Measurements from ENCODE around the gene GLCE.

GLCE gene

GRCh38 chr15:69225355-69226022, 65.1 kb downstream of the GLCE start:
- Histone ChIP-seq H3K4ac (ENCODE audit: low read length) (no peak overlapping the region), H3K18ac (ENCODE audit: low read length) (no peak overlapping the region), H3K79me1 (ENCODE audit: low read depth, low read length) (peaks cover 2% of the 10 kb centered on the region), H3K14ac (ENCODE audit: low read length) (no peak overlapping the region), H4K91ac (ENCODE audit: low read depth, low read length, poor library complexity) (no peak overlapping the region), H3K9ac (ENCODE audit: low read depth, low read length, poor library complexity) (no peak overlapping the region), H3K4me1 (ENCODE audit: control insufficient read depth in 2 of 2, insufficient read depth in 1 of 2, low read depth in 1 of 2, low read length in 2 of 2) (no peaks in the 10 kb centered on the region), H3K27ac (replicated peaks; ENCODE audit: low read length) (no peak overlapping the region), H3K4me2 (ENCODE audit: insufficient read depth, low read length, poor library complexity, severe bottlenecking) (no peak overlapping the region), H3K9me3 (replicated peaks in 1 of 2; ENCODE audit: control insufficient read depth in 2 of 2, insufficient read depth in 1 of 2, low read depth in 1 of 2, low read length in 2 of 2) (peaks cover 4 to 8% of the 10 kb centered on the region in 2 donors), H2BK5ac (ENCODE audit: low read length) (no peak overlapping the region), H3K36me3 (replicated peaks in 1 of 2; ENCODE audit: control insufficient read depth in 2 of 2, insufficient read depth in 2 of 2, low read length in 2 of 2) (no peaks in the 10 kb centered on the region), H3K27me3 (ENCODE audit: control insufficient read depth in 3 of 3, insufficient read depth in 3 of 3, low read depth in 1 of 3, low read length in 3 of 3) (no peaks in the 10 kb centered on the region), H2BK120ac (ENCODE audit: low read depth, low read length) (no peak overlapping the region), H4K8ac (ENCODE audit: low read depth, low read length) (no peak overlapping the region), H2BK12ac (ENCODE audit: low read length) (no peak overlapping the region), H3K23ac (ENCODE audit: low read depth, low read length, poor library complexity) (no peak overlapping the region), H2AFZ (ENCODE audit: low read length) (no peak overlapping the region), H3K4me3 (ENCODE audit: low read length in 2 of 2) (no peak overlapping the region), H2AK5ac (ENCODE audit: low read depth, low read length) (no peak overlapping the region), H2BK15ac (ENCODE audit: low read length) (no peak overlapping the region)
- WGBS, 2 donors (ENCODE audit: extremely low coverage in 2 of 2, insufficient read length in 2 of 2, insufficient replicate concordance in 1 of 2): no CpG with 5 or more reads among the region's 2 CpGs
- DNase-seq (ENCODE audit: low spot score): no peak

- Histone ChIP-seq H3K14ac (ENCODE audit: low read length) (no peak overlapping the region), H3K79me1 (ENCODE audit: low read depth, low read length) (peaks cover 2% of the 10 kb centered on the region), H2BK5ac (ENCODE audit: low read length) (no peak overlapping the region), H4K91ac (ENCODE audit: low read depth, low read length, poor library complexity) (no peak overlapping the region), H3K4me3 (ENCODE audit: low read length in 2 of 2) (no peak overlapping the region), H2BK12ac (ENCODE audit: low read length) (no peak overlapping the region), H3K27me3 (ENCODE audit: control insufficient read depth in 3 of 3, insufficient read depth in 3 of 3, low read depth in 1 of 3, low read length in 3 of 3) (no peaks in the 10 kb centered on the region), H2AFZ (ENCODE audit: low read length) (no peak overlapping the region), H3K4ac (ENCODE audit: low read length) (no peak overlapping the region), H2AK5ac (ENCODE audit: low read depth, low read length) (no peak overlapping the region), H3K18ac (ENCODE audit: low read length) (no peak overlapping the region), H3K4me2 (ENCODE audit: insufficient read depth, low read length, poor library complexity, severe bottlenecking) (no peak overlapping the region), H2BK120ac (ENCODE audit: low read depth, low read length) (no peak overlapping the region), H2BK15ac (ENCODE audit: low read length) (no peak overlapping the region), H3K23ac (ENCODE audit: low read depth, low read length, poor library complexity) (no peak overlapping the region), H3K36me3 (replicated peaks in 1 of 2; ENCODE audit: control insufficient read depth in 2 of 2, insufficient read depth in 2 of 2, low read length in 2 of 2) (no peaks in the 10 kb centered on the region), H3K4me1 (ENCODE audit: control insufficient read depth in 2 of 2, insufficient read depth in 1 of 2, low read depth in 1 of 2, low read length in 2 of 2) (no peaks in the 10 kb centered on the region), H3K9ac (ENCODE audit: low read depth, low read length, poor library complexity) (no peak overlapping the region), H3K9me3 (replicated peaks in 1 of 2; ENCODE audit: control insufficient read depth in 2 of 2, insufficient read depth in 1 of 2, low read depth in 1 of 2, low read length in 2 of 2) (peaks cover 4 to 8% of the 10 kb centered on the region in 2 donors), H4K8ac (ENCODE audit: low read depth, low read length) (no peak overlapping the region), H3K27ac (replicated peaks; ENCODE audit: low read length) (no peak overlapping the region)
- WGBS, 2 donors (ENCODE audit: extremely low coverage in 2 of 2, insufficient read length in 2 of 2, insufficient replicate concordance in 1 of 2): no CpG with 5 or more reads among the region's 3 CpGs
- no peak for DNase-seq (ENCODE audit: low spot score)
Observed at GRCh38 chr15:69226023-69226355, 65.6 kb downstream of the GLCE start.

- no peak overlapping the region for H3K18ac ChIP-seq (ENCODE audit: low read length)
- no peak overlapping the region for H4K8ac ChIP-seq (ENCODE audit: low read depth, low read length)
Observed at GRCh38 chr15:69232144-69232543, 71.7 kb downstream of the GLCE start.

GRCh38 chr15:69232765-69233164, 72.3 kb downstream of the GLCE start:
- Histone ChIP-seq H3K4ac (ENCODE audit: low read length) (no peak overlapping the region), H2AK5ac (ENCODE audit: low read depth, low read length) (no peak overlapping the region), H4K91ac (ENCODE audit: low read depth, low read length, poor library complexity) (no peak overlapping the region), H3K27me3 (ENCODE audit: control insufficient read depth in 3 of 3, insufficient read depth in 3 of 3, low read depth in 1 of 3, low read length in 3 of 3) (no peaks in the 10 kb centered on the region), H3K9me3 (replicated peaks in 1 of 2; ENCODE audit: control insufficient read depth in 2 of 2, insufficient read depth in 1 of 2, low read depth in 1 of 2, low read length in 2 of 2) (no peaks in the 10 kb centered on the region), H3K18ac (ENCODE audit: low read length) (no peak overlapping the region), H2BK12ac (ENCODE audit: low read length) (no peak overlapping the region), H3K27ac (replicated peaks; ENCODE audit: low read length) (no peak overlapping the region), H3K79me1 (ENCODE audit: low read depth, low read length) (no peaks in the 10 kb centered on the region), H3K14ac (ENCODE audit: low read length) (no peak overlapping the region), H2BK5ac (ENCODE audit: low read length) (no peak overlapping the region), H4K8ac (ENCODE audit: low read depth, low read length) (no peak overlapping the region), H3K4me3 (ENCODE audit: low read length in 2 of 2) (no peak overlapping the region), H3K4me2 (ENCODE audit: insufficient read depth, low read length, poor library complexity, severe bottlenecking) (no peak overlapping the region), H3K23ac (ENCODE audit: low read depth, low read length, poor library complexity) (no peak overlapping the region), H3K36me3 (replicated peaks in 1 of 2; ENCODE audit: control insufficient read depth in 2 of 2, insufficient read depth in 2 of 2, low read length in 2 of 2) (no peaks in the 10 kb centered on the region), H2AFZ (ENCODE audit: low read length) (no peak overlapping the region), H2BK15ac (ENCODE audit: low read length) (no peak overlapping the region), H3K4me1 (ENCODE audit: control insufficient read depth in 2 of 2, insufficient read depth in 1 of 2, low read depth in 1 of 2, low read length in 2 of 2) (no peaks in the 10 kb centered on the region), H2BK120ac (ENCODE audit: low read depth, low read length) (no peak overlapping the region), H3K9ac (ENCODE audit: low read depth, low read length, poor library complexity) (no peak overlapping the region)
- no peak for DNase-seq (ENCODE audit: low spot score)
- WGBS, 2 donors (ENCODE audit: extremely low coverage in 2 of 2, insufficient read length in 2 of 2, insufficient replicate concordance in 1 of 2): no CpG with 5 or more reads among the region's 1 CpG

More at GRCh38 chr15:69232144-69232543, 71.7 kb downstream of the GLCE start:
- Histone ChIP-seq H2BK12ac (ENCODE audit: low read length) (no peak overlapping the region), H3K27me3 (ENCODE audit: control insufficient read depth in 3 of 3, insufficient read depth in 3 of 3, low read depth in 1 of 3, low read length in 3 of 3) (no peaks in the 10 kb centered on the region), H3K36me3 (replicated peaks in 1 of 2; ENCODE audit: control insufficient read depth in 2 of 2, insufficient read depth in 2 of 2, low read length in 2 of 2) (no peaks in the 10 kb centered on the region), H3K79me1 (ENCODE audit: low read depth, low read length) (no peaks in the 10 kb centered on the region), H3K4me3 (ENCODE audit: low read length in 2 of 2) (no peak overlapping the region), H2BK5ac (ENCODE audit: low read length) (no peak overlapping the region), H2BK15ac (ENCODE audit: low read length) (no peak overlapping the region), H3K4me2 (ENCODE audit: insufficient read depth, low read length, poor library complexity, severe bottlenecking) (no peak overlapping the region), H3K4ac (ENCODE audit: low read length) (no peak overlapping the region), H3K4me1 (ENCODE audit: control insufficient read depth in 2 of 2, insufficient read depth in 1 of 2, low read depth in 1 of 2, low read length in 2 of 2) (no peaks in the 10 kb centered on the region), H2AFZ (ENCODE audit: low read length) (no peak overlapping the region), H2BK120ac (ENCODE audit: low read depth, low read length) (no peak overlapping the region), H3K23ac (ENCODE audit: low read depth, low read length, poor library complexity) (no peak overlapping the region), H3K27ac (replicated peaks; ENCODE audit: low read length) (no peak overlapping the region), H3K14ac (ENCODE audit: low read length) (no peak overlapping the region), H2AK5ac (ENCODE audit: low read depth, low read length) (no peak overlapping the region), H4K91ac (ENCODE audit: low read depth, low read length, poor library complexity) (no peak overlapping the region), H3K9ac (ENCODE audit: low read depth, low read length, poor library complexity) (no peak overlapping the region), H3K9me3 (replicated peaks in 1 of 2; ENCODE audit: control insufficient read depth in 2 of 2, insufficient read depth in 1 of 2, low read depth in 1 of 2, low read length in 2 of 2) (no peaks in the 10 kb centered on the region)
- WGBS, 2 donors (ENCODE audit: extremely low coverage in 2 of 2, insufficient read length in 2 of 2, insufficient replicate concordance in 1 of 2): no CpG with 5 or more reads among the region's 4 CpGs
- no peak for DNase-seq (ENCODE audit: low spot score)

Data from neuronal stem cell (in vitro differentiated cells).